GM12878 (cell line): Measurements from ENCODE around the gene SPIN1. TPM values are rescaled to one million over a fixed set of nuclear protein-coding genes. Genes with fewer than 3 reads are reported as not detected.

Experiments used
- ATAC-seq: fragments of 200-7000 bp; cut with Tn5 transposase; 3 replicates; pipeline ENCODE4 v1.9.1; 2020; ENCODE audit warnings: mild to moderate bottlenecking, moderate library complexity
- BruUV-seq: library from RNA; stranded (reverse); fragments of 400-500 nt; replicated peaks from 2 replicates; lab custom pipeline; 2021; lab: Mats Ljungman, UMichigan
- CTCF ChIA-PET: fragments of 300-600 bp; sonication (Branson Sonifier 250); formaldehyde crosslinking; extraction: SDS; loops from one replicate; lab custom pipeline; 2021; ENCODE audit warnings: inconsistent platforms; lab: Yijun Ruan, JAX
- POLR2A ChIA-PET: fragments of 350-600 bp; formaldehyde crosslinking; extraction: SDS; loops from one replicate; lab custom pipeline; 2021; ENCODE audit warnings: inconsistent platforms; lab: Charles Lee
- RAD21 ChIA-PET: fragments of 300-600 bp; sonication (Branson Sonifier 250); formaldehyde crosslinking; loops from one replicate; lab custom pipeline; 2023; ENCODE audit warnings: antibody characterized with exemption; ENCODE audit not compliant: unreplicated experiment; lab: Charles Lee
- SMC1A ChIA-PET: fragments of 300-600 bp; sonication (Branson Sonifier 250); formaldehyde crosslinking; loops from one replicate; lab custom pipeline; 2023; ENCODE audit not compliant: unreplicated experiment, uncharacterized antibody; lab: Charles Lee
- DNase-seq: peaks from one replicate; pipeline ENCODE4 v3.0.0-alpha.2; 2011; ENCODE audit warnings: low read depth, low spot score
- FAIRE-seq: peaks from 3 replicates; lab custom pipeline; 2011; peaks lifted over from hg19 to GRCh38; lab: Jason Lieb, UNC
- H2AFZ ChIP-seq: 2 replicates; pipeline ENCODE4 v1.6.0; 2011; ENCODE audit warnings: low read depth, low read length, control low read depth; ENCODE audit not compliant: control insufficient read depth
- H3K27ac ChIP-seq: 2 replicates; pipeline ENCODE4 v1.5.1; 2011; ENCODE audit warnings: control low read depth; ENCODE audit not compliant: control insufficient read depth, insufficient read depth
- H3K27me3 ChIP-seq, 2 experiments: replicated peaks in 1 of 2; 2 replicates each; pipeline versions ENCODE4 v1.6.0 to v1.6.1; 2011; ENCODE audit warnings: low read length in 1 of 2; ENCODE audit not compliant: control insufficient read depth in 2 of 2, insufficient read depth in 2 of 2
- H3K36me3 ChIP-seq, 2 experiments: 2 replicates each; pipeline ENCODE4 v1.5.1; 2011; ENCODE audit warnings: low read length in 1 of 2; ENCODE audit not compliant: control insufficient read depth in 2 of 2, insufficient read depth in 2 of 2
- H3K4me1 ChIP-seq: 2 replicates; pipeline ENCODE4 v1.6.1; 2011; ENCODE audit warnings: mild to moderate bottlenecking, low read length, moderate library complexity, mixed read lengths; ENCODE audit not compliant: control insufficient read depth, insufficient read depth
- H3K4me2 ChIP-seq: 2 replicates; pipeline ENCODE4 v1.6.0; 2011; ENCODE audit warnings: control low read depth; ENCODE audit not compliant: control insufficient read depth, insufficient read depth
- H3K4me3 ChIP-seq: fragments of 200-600 bp; sonication (generic); 2 replicates; pipeline ENCODE4 v1.5.1; 2016
- H3K79me2 ChIP-seq: 2 replicates; pipeline ENCODE4 v1.6.0; 2011; ENCODE audit warnings: low read length; ENCODE audit not compliant: control insufficient read depth, insufficient read depth
- H3K9ac ChIP-seq: 2 replicates; pipeline ENCODE4 v1.8.0; 2011; ENCODE audit warnings: low read length, control low read depth, mixed read lengths; ENCODE audit not compliant: control insufficient read depth, insufficient read depth
- H3K9me3 ChIP-seq: replicated peaks from 3 replicates; pipeline ENCODE4 v1.5.1; 2011; ENCODE audit warnings: mild to moderate bottlenecking, low read length; ENCODE audit not compliant: control insufficient read depth, insufficient read depth
- H4K20me1 ChIP-seq: 2 replicates; pipeline ENCODE4 v1.6.0; 2011; ENCODE audit not compliant: control insufficient read depth, insufficient read depth
- FOXM1 ChIP-seq: IDR thresholded peaks from 2 replicates; pipeline ENCODE4 v1.6.1; 2012; ENCODE audit warnings: low read depth, mild to moderate bottlenecking, inconsistent platforms, low read length, moderate library complexity
- IRF4 ChIP-seq: IDR thresholded peaks from 2 replicates; pipeline ENCODE4 v1.6.1; 2011; ENCODE audit warnings: low read depth, low read length
- POU2F2 ChIP-seq: IDR thresholded peaks from 3 replicates; pipeline ENCODE4 v1.6.1; 2011; ENCODE audit warnings: low read depth, mild to moderate bottlenecking, low read length, borderline replicate concordance
- YY1 ChIP-seq: IDR thresholded peaks from 2 replicates; pipeline ENCODE4 v1.6.1; 2011; ENCODE audit warnings: low read depth, mild to moderate bottlenecking, low read length
- ZZZ3 ChIP-seq: IDR thresholded peaks from 2 replicates; pipeline ENCODE4 v1.6.1; 2011; ENCODE audit warnings: low read depth; ENCODE audit not compliant: control insufficient read depth, insufficient read length
- whole genome bisulfite sequencing: methylation state at CpG from one replicate; pipeline ENCODE4 v1.1.6; 2016; ENCODE audit warnings: low lambda C conversion rate; ENCODE audit not compliant: insufficient replicate concordance, insufficient coverage; ENCODE audit errors: missing lambda C conversion rate; 5-methylcytosine and 5-hydroxymethylcytosine counted together
- in situ Hi-C: fragments of 300-500 bp; cut with MboI; formaldehyde crosslinking; loops from 9 replicates; pipeline ENCODE4 v1.14.3; 2018; ENCODE audit warnings: mixed read lengths
- intact Hi-C: fragments of 100-400 bp; cut with micrococcal nuclease; formaldehyde crosslinking; loops from one replicate; pipeline ENCODE4 v1.14.2; 2022; ENCODE audit not compliant: unreplicated experiment
- polyA plus RNA-seq, 11 experiments: library from polyadenylated mRNA; depleted of rRNA in 4 of 11; unstranded in 6 of 11; stranded (reverse) in 5 of 11; fragments of >200 nt; fragmentation: Nextera tagmentation in 4 of 11; fragmentation: Illumina TruSeq in 1 of 11; extraction: Ambion mirVana in 4 of 11; extraction: Trizol in 1 of 11; gene quantifications; 1 replicate in 1 of 11; 2 replicates in 10 of 11; pipeline versions ENCODE4 v1.2.1 to v1.2.3, GENCODE V29; 2011 to 2016; ENCODE audit warnings: inconsistent platforms in 2 of 11, missing spikeins in 2 of 11, low read depth in 1 of 11
- total RNA-seq, 4 experiments: library from RNA; depleted of rRNA in 3 of 4; stranded (reverse); fragments of >200 nt in 3 of 4; fragmentation: Illumina TruSeq in 1 of 4; extraction: Trizol in 1 of 4; gene quantifications; 2 replicates each; pipeline versions ENCODE4 v1.2.1 to v1.2.3, GENCODE V29; 2013 to 2021
- TF ChIP-seq, protein P1 (sequence below): fragments of 450-650 bp; conservative IDR thresholded peaks from 2 replicates; pipeline ENCODE4 v1.6.1; 2017; ENCODE audit warnings: mild to moderate bottlenecking, moderate library complexity

The SPIN1 gene
- total and polyA plus RNA-seq, 10 of the 15 experiments (the other 5 are each of a cell fraction or from before 2014, with no cell fraction given) = 6.6 to 30.3 (median 17.1) TPM

- CTCF ChIA-PET = no interaction called here
- no peaks in the 10 kb centered on the region for H3K79me2 ChIP-seq
- DNase-seq (no peak), ATAC-seq (no peak), FAIRE-seq (no peak)
- H3K4me1 ChIP-seq = no peaks in the 10 kb centered on the region
- POLR2A ChIA-PET = no interaction called here
- intact Hi-C loops (no loop called here), in situ Hi-C loops (no loop called here)
- no peaks in the 10 kb centered on the region for H4K20me1 ChIP-seq
- TF ChIP-seq YY1 (no peak), ZZZ3 (no peak), POU2F2 (no peak), FOXM1 (no peak), IRF4 (no peak)
- TF ChIP-seq, protein P1, sequence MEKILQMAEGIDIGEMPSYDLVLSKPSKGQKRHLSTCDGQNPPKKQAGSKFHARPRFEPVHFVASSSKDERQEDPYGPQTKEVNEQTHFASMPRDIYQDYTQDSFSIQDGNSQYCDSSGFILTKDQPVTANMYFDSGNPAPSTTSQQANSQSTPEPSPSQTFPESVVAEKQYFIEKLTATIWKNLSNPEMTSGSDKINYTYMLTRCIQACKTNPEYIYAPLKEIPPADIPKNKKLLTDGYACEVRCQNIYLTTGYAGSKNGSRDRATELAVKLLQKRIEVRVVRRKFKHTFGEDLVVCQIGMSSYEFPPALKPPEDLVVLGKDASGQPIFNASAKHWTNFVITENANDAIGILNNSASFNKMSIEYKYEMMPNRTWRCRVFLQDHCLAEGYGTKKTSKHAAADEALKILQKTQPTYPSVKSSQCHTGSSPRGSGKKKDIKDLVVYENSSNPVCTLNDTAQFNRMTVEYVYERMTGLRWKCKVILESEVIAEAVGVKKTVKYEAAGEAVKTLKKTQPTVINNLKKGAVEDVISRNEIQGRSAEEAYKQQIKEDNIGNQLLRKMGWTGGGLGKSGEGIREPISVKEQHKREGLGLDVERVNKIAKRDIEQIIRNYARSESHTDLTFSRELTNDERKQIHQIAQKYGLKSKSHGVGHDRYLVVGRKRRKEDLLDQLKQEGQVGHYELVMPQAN = no peak
- H3K27me3 ChIP-seq = no peaks in the 10 kb centered on the region
- no peaks in the 10 kb centered on the region for H3K36me3 ChIP-seq
- RAD21 ChIA-PET = no interaction called here
- 62% methylated on average over 2 of the region's 2 CpGs for WGBS
- no peak overlapping the region for H3K4me3 ChIP-seq
- SMC1A ChIA-PET = no interaction called here
- H3K9me3 ChIP-seq = no peaks in the 10 kb centered on the region
- no TSS peak for BruUV-seq
- H2AFZ ChIP-seq = no peak overlapping the region
- H3K27ac ChIP-seq = no peak overlapping the region
- no peak overlapping the region for H3K4me2 ChIP-seq
- H3K9ac ChIP-seq = no peak overlapping the region
These were observed 109.0 kb downstream of the SPIN1 start for GRCh38 chr9:88497224-88497623.
